T-helper 22 cell (primary cell): Measurements from ENCODE around the gene GTF3C5.
"Not testable (repeated sequence)": the region's sequence is repeated elsewhere in the genome, so short reads cannot be mapped to it uniquely, and the experiment has no call there.

Source experiments
- DNase-seq: peaks from one replicate; pipeline ENCODE4 v3.0.0-alpha.2; 2020; ENCODE audit warnings: low read depth

The GTF3C5 gene

DNA sequence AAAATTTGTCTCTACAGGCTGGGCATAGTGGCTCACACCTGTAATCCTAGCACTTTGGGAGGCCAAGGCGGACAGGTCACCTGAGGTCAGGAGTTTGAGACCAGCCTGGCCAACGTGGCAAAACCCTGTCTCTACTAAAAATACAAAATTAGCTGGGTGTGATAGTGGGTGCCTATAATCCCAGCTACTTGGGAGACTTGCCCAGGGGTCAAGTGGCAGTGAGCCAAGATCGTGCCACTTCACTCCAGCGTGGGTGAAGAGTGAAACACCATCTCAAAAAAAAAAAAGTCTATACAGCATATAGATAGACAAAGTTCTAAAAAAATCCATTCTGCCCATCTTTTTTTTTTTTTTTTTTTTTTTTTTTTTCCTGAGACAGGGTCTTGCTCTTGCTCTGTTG is 63.6 kb downstream of the GTF3C5 start:
- not testable (repeated sequence) for DNase-seq

GRCh38 chr9:133094842-133095393 is 64.1 kb downstream of the GTF3C5 start:
- DNase-seq, result no peak

GRCh38 chr9:133098104-133098754 is 67.4 kb downstream of the GTF3C5 start:
- no peak for DNase-seq

GRCh38 chr9:133098871-133099270 is 68.1 kb downstream of the GTF3C5 start:
- no peak for DNase-seq

DNA sequence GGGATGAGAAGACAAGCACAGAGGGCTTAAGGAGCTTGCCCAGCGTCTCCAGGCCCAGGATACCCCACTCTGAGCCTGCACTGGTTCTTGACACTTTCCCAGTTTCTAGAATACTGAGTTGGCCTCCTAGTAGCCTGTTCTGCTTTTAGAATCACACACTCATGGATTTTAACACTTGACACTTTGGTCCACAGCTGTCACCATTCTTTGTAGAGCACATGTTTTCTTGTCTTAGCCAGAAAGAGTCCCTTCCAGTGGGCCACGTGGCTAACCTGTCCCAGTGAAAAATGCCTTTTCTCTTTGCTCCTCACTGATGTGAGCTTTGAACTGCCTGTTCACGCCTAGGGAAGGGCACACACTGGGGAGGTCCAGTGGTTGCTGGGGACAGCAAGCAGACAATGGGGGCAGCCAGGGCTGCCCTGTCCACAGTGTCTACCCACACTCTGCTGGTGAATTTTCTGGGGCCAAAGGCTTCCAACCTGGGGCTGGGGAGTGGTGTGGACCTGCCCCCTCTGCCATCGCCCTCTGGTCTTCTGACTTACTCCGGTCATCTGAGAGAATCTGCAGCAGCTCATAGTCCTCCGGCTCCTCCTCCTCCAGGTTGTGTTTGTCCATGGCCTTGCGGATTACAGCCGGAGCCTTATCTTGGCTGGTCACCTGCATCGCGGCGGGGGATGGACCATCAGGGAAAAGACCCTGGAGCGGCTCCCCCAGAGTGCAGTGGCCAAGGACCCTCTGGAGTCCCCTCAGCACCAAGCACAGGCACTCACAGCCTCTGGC is 69.1 kb downstream of the GTF3C5 start:
- DNase-seq, result no peak

DNA sequence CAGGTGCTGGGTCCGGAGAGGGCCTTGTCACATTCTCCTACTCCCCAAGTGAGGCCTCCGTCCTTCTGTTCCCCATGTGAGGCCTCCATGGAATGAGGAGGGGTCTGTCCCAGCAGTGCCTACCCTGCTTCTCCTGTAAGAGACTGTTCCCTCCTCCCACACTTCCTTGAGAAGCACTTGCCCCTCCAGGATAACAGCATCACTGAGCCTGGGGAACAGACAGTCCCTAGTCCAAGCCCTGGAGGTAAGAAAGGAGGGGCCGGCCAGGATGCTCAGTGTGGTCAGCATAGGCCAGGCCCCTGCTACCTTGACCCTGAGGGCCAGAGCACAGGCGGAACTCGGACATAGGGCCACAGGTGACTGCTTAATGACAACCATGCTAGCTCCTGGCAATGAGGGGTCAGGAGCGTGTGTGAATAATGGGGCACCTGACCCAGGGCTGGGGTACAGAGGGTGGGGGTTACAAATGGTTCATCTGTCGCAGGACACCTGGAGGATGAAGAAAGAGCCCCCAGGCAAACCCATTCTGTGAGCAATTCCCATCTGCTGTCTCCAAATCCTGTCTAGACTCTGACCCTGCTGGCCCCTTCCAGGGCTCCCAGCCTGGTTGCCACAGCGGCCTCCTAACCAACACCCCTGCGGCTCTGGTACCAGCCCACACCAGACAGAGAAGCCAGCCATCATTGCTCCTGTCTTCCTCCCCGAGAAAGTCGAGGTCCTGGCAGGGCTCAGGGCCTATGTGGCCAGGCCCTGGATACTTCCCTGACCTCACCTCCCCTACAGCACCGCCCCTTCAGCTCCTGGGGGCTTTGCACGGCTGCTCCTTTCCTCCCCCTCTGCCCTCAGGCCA is 69.9 kb downstream of the GTF3C5 start:
- no peak for DNase-seq

GRCh38 chr9:133101356-133102189 is 70.8 kb downstream of the GTF3C5 start:
- no peak for DNase-seq

DNA sequence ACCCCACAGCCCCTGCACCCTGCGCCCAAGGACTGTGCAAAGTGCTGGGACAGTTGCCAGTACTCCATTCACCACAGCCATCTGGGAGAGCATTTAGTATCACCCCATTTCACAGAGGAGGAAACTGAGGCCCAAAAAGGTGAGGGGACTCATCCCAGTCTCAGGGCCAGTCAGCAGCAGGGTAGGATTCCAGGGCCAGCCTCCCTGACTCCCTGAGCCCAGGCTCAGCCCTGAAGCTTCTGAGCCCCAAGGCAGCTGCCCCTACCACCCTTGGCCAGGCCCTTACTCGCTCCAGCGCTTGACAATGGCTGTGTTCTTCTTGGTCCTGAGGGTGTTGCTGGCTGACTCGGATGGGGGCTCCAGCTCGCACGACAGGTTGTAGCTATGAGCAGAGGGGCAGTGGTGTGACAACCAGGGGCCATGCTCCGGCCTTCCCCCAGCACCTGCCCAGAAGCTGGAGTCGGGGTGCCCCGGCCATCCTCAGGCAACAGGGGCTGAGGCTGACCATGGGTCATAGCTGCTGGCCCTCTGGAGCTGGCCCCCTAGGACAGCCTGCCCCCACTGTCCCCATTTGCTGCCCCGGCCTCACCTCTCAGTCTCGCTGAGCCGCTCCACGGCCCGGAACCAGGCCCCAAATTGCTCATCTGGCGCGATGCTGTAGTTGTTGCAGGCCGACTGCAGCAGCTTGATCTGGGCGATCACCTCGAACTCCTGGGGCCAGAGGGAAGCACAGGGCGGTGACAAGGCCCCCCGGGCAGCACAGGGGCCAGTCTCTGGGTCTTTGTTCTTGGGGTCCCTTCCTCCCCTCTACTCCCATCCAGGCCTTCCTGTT is 71.6 kb downstream of the GTF3C5 start:
- DNase-seq, result no peak

GRCh38 chr9:133103183-133103986 is 72.6 kb downstream of the GTF3C5 start:
- DNase-seq, result no peak

DNA sequence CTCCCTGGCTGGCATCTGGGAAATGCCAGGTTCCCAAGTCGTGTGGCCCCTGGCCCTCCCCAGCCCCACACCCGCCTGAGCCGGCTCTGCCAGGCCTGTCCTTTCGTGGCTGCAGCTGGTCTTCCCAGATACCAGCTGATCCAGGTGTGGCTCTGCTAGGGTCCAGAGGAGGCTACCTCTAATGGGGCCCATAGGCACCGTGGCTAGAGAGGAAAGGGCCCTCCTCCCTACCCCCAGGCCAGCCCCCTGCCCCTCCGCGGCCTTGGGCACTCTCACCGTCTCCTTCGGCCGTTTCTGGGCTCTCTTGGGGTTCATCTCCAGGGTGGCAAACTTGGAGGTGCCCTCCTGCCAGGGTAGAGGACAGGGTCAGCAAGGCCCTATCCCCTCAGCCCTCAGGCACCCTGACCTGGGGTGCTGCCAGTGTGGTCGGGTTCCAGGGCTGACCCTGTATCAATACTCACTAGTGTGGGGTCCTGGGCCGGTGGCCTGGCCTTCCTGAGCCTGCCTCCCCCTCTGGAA is 73.2 kb downstream of the GTF3C5 start:
- no peak for DNase-seq

GRCh38 chr9:133104718-133105460 is 74.1 kb downstream of the GTF3C5 start:
- no peak for DNase-seq

DNA sequence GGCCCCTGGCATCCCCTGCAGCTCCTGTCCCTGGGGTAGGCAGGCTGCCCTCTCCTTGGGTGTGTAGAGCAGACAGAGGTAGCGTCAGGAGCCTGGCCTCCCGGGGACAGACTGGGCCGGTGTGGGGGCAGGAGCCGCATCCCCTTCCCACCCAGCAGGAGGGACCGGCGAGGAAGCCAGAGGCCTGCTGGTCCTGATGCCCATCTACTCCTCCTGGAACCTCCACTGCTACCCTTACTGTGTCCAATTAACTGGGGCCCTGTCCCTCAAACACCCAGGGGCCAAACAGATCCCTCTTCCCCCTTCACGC is 74.6 kb downstream of the GTF3C5 start:
- no peak for DNase-seq

GRCh38 chr9:133106511-133107244 is 75.9 kb downstream of the GTF3C5 start:
- no peak for DNase-seq

GRCh38 chr9:133107245-133107722 is 76.5 kb downstream of the GTF3C5 start:
- DNase-seq, result no peak
